ENCODE measurements around the gene NME3.

- TF ChIP-seq HMGXB4 (CRISPR knock-in tag; IDR thresholded peaks at IDR 0.05), result no peak
- TF ChIP-seq REST (IDR thresholded peaks at IDR 0.05; ENCODE audit: borderline replicate concordance), result no peak
- no peak for TF ChIP-seq REST (CRISPR knock-in tag; IDR thresholded peaks at IDR 0.05; ENCODE audit: low read depth)
- no peak for TF ChIP-seq BMI1 (IDR thresholded peaks at IDR 0.05; ENCODE audit: low read length)
- TF ChIP-seq MTA3 (IDR thresholded peaks at IDR 0.05; ENCODE audit: borderline replicate concordance), result no peak
- no peak for TF ChIP-seq ESRRA (IDR thresholded peaks at IDR 0.05; ENCODE audit: borderline replicate concordance, low read depth)
- no peak for TF ChIP-seq ZFPM2 (CRISPR knock-in tag; IDR thresholded peaks at IDR 0.05)
- no peak for TF ChIP-seq MEF2A (IDR thresholded peaks at IDR 0.05; ENCODE audit: control insufficient read depth, low read depth, low read length)
- TF ChIP-seq ZBTB9 (CRISPR knock-in tag; IDR thresholded peaks at IDR 0.05), result no peak
- TF ChIP-seq CBX3 (IDR thresholded peaks at IDR 0.05; ENCODE audit: borderline replicate concordance in 1 of 2, low read length in 2 of 2), result no peak
- no peak for TF ChIP-seq ZKSCAN1 (IDR thresholded peaks at IDR 0.05; ENCODE audit: low read depth, low read length)
Observed at GRCh38 chr16:1794908-1795666, 23.7 kb upstream of the NME3 start.
